Measurements from ENCODE around the gene TSPAN18.

- TF ChIP-seq FOXP2 (optimal IDR thresholded peaks at IDR 0.05; ENCODE audit: control extremely low read depth, extremely low read length, insufficient read depth) (no peak), EZH2 (IDR thresholded peaks at IDR 0.05) (no peak), POLR2AphosphoS5 (IDR thresholded peaks at IDR 0.05; ENCODE audit: borderline replicate concordance, low read depth, low read length) (no peak)
Observed at GRCh38 chr11:44964526-44965209, 237.9 kb downstream of the TSPAN18 start.

Measured in SK-N-MC (cell line).